Glutamatergic neuron (in vitro differentiated cells): ENCODE data around the gene MYO1E. TPM values are rescaled to one million over a fixed set of nuclear protein-coding genes. Genes with fewer than 3 reads are reported as not detected.

ENCODE experiments used
- DNase-seq: peaks from one replicate; pipeline ENCODE4 v3.0.0; 2022
- H3K27ac Mint-ChIP-seq: one replicate; pipeline ENCODE4 v1.8.0; 2020; ENCODE audit warnings: mild to moderate bottlenecking, mixed read lengths, inconsistent platforms; ENCODE audit not compliant: unreplicated experiment
- H3K27me3 Mint-ChIP-seq: one replicate; pipeline ENCODE4 v1.8.0; 2020; ENCODE audit warnings: mild to moderate bottlenecking, moderate library complexity, mixed read lengths, inconsistent platforms; ENCODE audit not compliant: unreplicated experiment
- H3K36me3 Mint-ChIP-seq: one replicate; pipeline ENCODE4 v1.8.0; 2020; ENCODE audit warnings: mild to moderate bottlenecking, mixed read lengths, inconsistent platforms; ENCODE audit not compliant: unreplicated experiment
- H3K4me1 Mint-ChIP-seq: one replicate; pipeline ENCODE4 v1.8.0; 2020; ENCODE audit warnings: mild to moderate bottlenecking, low read depth, mixed read lengths, inconsistent platforms; ENCODE audit not compliant: unreplicated experiment
- H3K4me3 Mint-ChIP-seq: one replicate; pipeline ENCODE4 v1.8.0; 2020; ENCODE audit warnings: mild to moderate bottlenecking, mixed read lengths, inconsistent platforms; ENCODE audit not compliant: unreplicated experiment
- H3K9me3 Mint-ChIP-seq: one replicate; pipeline ENCODE4 v1.8.0; 2020; ENCODE audit warnings: mild to moderate bottlenecking, moderate library complexity, mixed read lengths, inconsistent platforms; ENCODE audit not compliant: unreplicated experiment
- CTCF ChIP-seq: fragments of 200-600 bp; sonication (generic); IDR thresholded peaks from one replicate; pipeline ENCODE4 v1.5.0; 2021; ENCODE audit not compliant: partially characterized antibody, unreplicated experiment
- total RNA-seq: library from RNA; stranded (reverse); fragmentation: NEBNext Ultra II Directional; extraction: Animal tissue kit (Norgen Biotek cat#: 25700); gene quantifications from one replicate; pipeline ENCODE4 v1.2.1, GENCODE V29; 2021; ENCODE audit not compliant: unreplicated experiment

Gene MYO1E
- total RNA-seq, 1 donor from 2014 or later, result 7.9 TPM

GRCh38 chr15:59259137-59259943 is 113.3 kb downstream of the MYO1E start:
- no peak overlapping the region for H3K27ac Mint-ChIP-seq
- TF ChIP-seq CTCF, result no peak
- H3K36me3 Mint-ChIP-seq, result no peaks in the 10 kb centered on the region
- H3K27me3 Mint-ChIP-seq, result no peaks in the 10 kb centered on the region
- no peaks in the 10 kb centered on the region for H3K9me3 Mint-ChIP-seq
- no peak overlapping the region for H3K4me3 Mint-ChIP-seq
- H3K4me1 Mint-ChIP-seq, result no peaks in the 10 kb centered on the region
- no peak for DNase-seq

- H3K27ac Mint-ChIP-seq, result no peak overlapping the region
- no peaks in the 10 kb centered on the region for H3K36me3 Mint-ChIP-seq
- no peaks in the 10 kb centered on the region for H3K9me3 Mint-ChIP-seq
- no peaks in the 10 kb centered on the region for H3K4me1 Mint-ChIP-seq
- H3K4me3 Mint-ChIP-seq, result no peak overlapping the region
- TF ChIP-seq CTCF, result no peak
- no peaks in the 10 kb centered on the region for H3K27me3 Mint-ChIP-seq
- no peak for DNase-seq
Measured at GRCh38 chr15:59258317-59258716, 114.4 kb downstream of the MYO1E start.

- no peak overlapping the region for H3K4me3 Mint-ChIP-seq
- no peak for DNase-seq
- H3K27me3 Mint-ChIP-seq, result no peaks in the 10 kb centered on the region
- no peaks in the 10 kb centered on the region for H3K9me3 Mint-ChIP-seq
- no peaks in the 10 kb centered on the region for H3K36me3 Mint-ChIP-seq
- no peak overlapping the region for H3K27ac Mint-ChIP-seq
- TF ChIP-seq CTCF, result no peak
- H3K4me1 Mint-ChIP-seq, result no peaks in the 10 kb centered on the region
Measured at GRCh38 chr15:59257140-59257539, 115.5 kb downstream of the MYO1E start.

- no peak for TF ChIP-seq CTCF
- no peaks in the 10 kb centered on the region for H3K4me1 Mint-ChIP-seq
- H3K9me3 Mint-ChIP-seq, result no peaks in the 10 kb centered on the region
- no peak overlapping the region for H3K27ac Mint-ChIP-seq
- H3K27me3 Mint-ChIP-seq, result no peaks in the 10 kb centered on the region
- H3K4me3 Mint-ChIP-seq, result no peak overlapping the region
- H3K36me3 Mint-ChIP-seq, result no peaks in the 10 kb centered on the region
- DNase-seq, result no peak
Measured at GRCh38 chr15:59256482-59256881, 116.2 kb downstream of the MYO1E start.

GRCh38 chr15:59255680-59256336 is 116.9 kb downstream of the MYO1E start:
- H3K36me3 Mint-ChIP-seq, result no peaks in the 10 kb centered on the region
- H3K27me3 Mint-ChIP-seq, result no peaks in the 10 kb centered on the region
- TF ChIP-seq CTCF, result no peak
- H3K4me3 Mint-ChIP-seq, result no peak overlapping the region
- H3K27ac Mint-ChIP-seq, result no peak overlapping the region
- no peaks in the 10 kb centered on the region for H3K9me3 Mint-ChIP-seq
- H3K4me1 Mint-ChIP-seq, result no peaks in the 10 kb centered on the region
- DNase-seq, result no peak
